B cell (primary cell): Measurements from ENCODE around the gene RIC1.

ENCODE experiments used
- CTCF ChIP-seq: fragments of 200-600 bp; IDR thresholded peaks from one replicate; pipeline ENCODE4 v1.8.0; 2022; ENCODE audit warnings: antibody characterized with exemption, mild to moderate bottlenecking
- EZH2 ChIP-seq: IDR thresholded peaks from 2 replicates; pipeline ENCODE4 v1.6.1; 2012; ENCODE audit warnings: borderline replicate concordance, low read depth, mild to moderate bottlenecking, moderate library complexity, low read length; ENCODE audit not compliant: insufficient read depth, poor library complexity, severe bottlenecking

- TF ChIP-seq CTCF (no peak), EZH2 (no peak)
Measured at GRCh38 chr9:5631026-5631425, 2.1 kb downstream of the RIC1 start.
